GM12878 (cell line): Measurements from ENCODE around the gene DDX27. TPM values are rescaled to one million over a fixed set of nuclear protein-coding genes. Genes with fewer than 3 reads are reported as not detected.

Source experiments
- ATAC-seq: fragments of 200-7000 bp; cut with Tn5 transposase; 3 replicates; pipeline ENCODE4 v1.9.1; 2020; ENCODE audit warnings: mild to moderate bottlenecking, moderate library complexity
- BruUV-seq: library from RNA; stranded (reverse); fragments of 400-500 nt; replicated peaks from 2 replicates; lab custom pipeline; 2021; lab: Mats Ljungman, UMichigan
- CTCF ChIA-PET: fragments of 300-600 bp; sonication (Branson Sonifier 250); formaldehyde crosslinking; extraction: SDS; loops from one replicate; lab custom pipeline; 2021; ENCODE audit warnings: inconsistent platforms; lab: Yijun Ruan, JAX
- POLR2A ChIA-PET: fragments of 350-600 bp; formaldehyde crosslinking; extraction: SDS; loops from one replicate; lab custom pipeline; 2021; ENCODE audit warnings: inconsistent platforms; lab: Charles Lee
- RAD21 ChIA-PET: fragments of 300-600 bp; sonication (Branson Sonifier 250); formaldehyde crosslinking; loops from one replicate; lab custom pipeline; 2023; ENCODE audit warnings: antibody characterized with exemption; ENCODE audit not compliant: unreplicated experiment; lab: Charles Lee
- SMC1A ChIA-PET: fragments of 300-600 bp; sonication (Branson Sonifier 250); formaldehyde crosslinking; loops from one replicate; lab custom pipeline; 2023; ENCODE audit not compliant: unreplicated experiment, uncharacterized antibody; lab: Charles Lee
- DNase-seq: peaks from one replicate; pipeline ENCODE4 v3.0.0-alpha.2; 2011; ENCODE audit warnings: low read depth, low spot score
- FAIRE-seq: peaks from 3 replicates; lab custom pipeline; 2011; peaks lifted over from hg19 to GRCh38; lab: Jason Lieb, UNC
- H2AFZ ChIP-seq: 2 replicates; pipeline ENCODE4 v1.6.0; 2011; ENCODE audit warnings: low read depth, low read length, control low read depth; ENCODE audit not compliant: control insufficient read depth
- H3K27ac ChIP-seq: 2 replicates; pipeline ENCODE4 v1.5.1; 2011; ENCODE audit warnings: control low read depth; ENCODE audit not compliant: control insufficient read depth, insufficient read depth
- H3K27me3 ChIP-seq, 2 experiments: replicated peaks in 1 of 2; 2 replicates each; pipeline versions ENCODE4 v1.6.0 to v1.6.1; 2011; ENCODE audit warnings: low read length in 1 of 2; ENCODE audit not compliant: control insufficient read depth in 2 of 2, insufficient read depth in 2 of 2
- H3K36me3 ChIP-seq, 2 experiments: 2 replicates each; pipeline ENCODE4 v1.5.1; 2011; ENCODE audit warnings: low read length in 1 of 2; ENCODE audit not compliant: control insufficient read depth in 2 of 2, insufficient read depth in 2 of 2
- H3K4me1 ChIP-seq: 2 replicates; pipeline ENCODE4 v1.6.1; 2011; ENCODE audit warnings: mild to moderate bottlenecking, low read length, moderate library complexity, mixed read lengths; ENCODE audit not compliant: control insufficient read depth, insufficient read depth
- H3K4me2 ChIP-seq: 2 replicates; pipeline ENCODE4 v1.6.0; 2011; ENCODE audit warnings: control low read depth; ENCODE audit not compliant: control insufficient read depth, insufficient read depth
- H3K4me3 ChIP-seq: fragments of 200-600 bp; sonication (generic); 2 replicates; pipeline ENCODE4 v1.5.1; 2016
- H3K79me2 ChIP-seq: 2 replicates; pipeline ENCODE4 v1.6.0; 2011; ENCODE audit warnings: low read length; ENCODE audit not compliant: control insufficient read depth, insufficient read depth
- H3K9ac ChIP-seq: 2 replicates; pipeline ENCODE4 v1.8.0; 2011; ENCODE audit warnings: low read length, control low read depth, mixed read lengths; ENCODE audit not compliant: control insufficient read depth, insufficient read depth
- H3K9me3 ChIP-seq: replicated peaks from 3 replicates; pipeline ENCODE4 v1.5.1; 2011; ENCODE audit warnings: mild to moderate bottlenecking, low read length; ENCODE audit not compliant: control insufficient read depth, insufficient read depth
- H4K20me1 ChIP-seq: 2 replicates; pipeline ENCODE4 v1.6.0; 2011; ENCODE audit not compliant: control insufficient read depth, insufficient read depth
- CBX5 ChIP-seq: sonication (generic); IDR thresholded peaks from 2 replicates; pipeline ENCODE4 v1.6.1; 2016; ENCODE audit warnings: low read depth, moderate library complexity, mild to moderate bottlenecking, inconsistent platforms
- CEBPB ChIP-seq, 2 experiments: fragments of 150-350 bp in 1 of 2; IDR thresholded peaks; 2 replicates each; pipeline ENCODE4 v1.6.1; 2012 to 2014; ENCODE audit warnings: low read depth in 2 of 2, low read length in 2 of 2, borderline replicate concordance in 1 of 2, inconsistent platforms in 1 of 2
- E2F8 ChIP-seq: fragments of 450-650 bp; IDR thresholded peaks from 2 replicates; pipeline ENCODE4 v1.6.1; 2018; ENCODE audit warnings: mild to moderate bottlenecking, low read depth, moderate library complexity; ENCODE audit not compliant: partially characterized antibody
- ELK1 ChIP-seq: IDR thresholded peaks from 2 replicates; pipeline ENCODE4 v1.6.1; 2012; ENCODE audit warnings: low read depth, low read length, improper control_type of control experiment
- HDAC6 ChIP-seq: fragments of 200-600 bp; sonication (generic); IDR thresholded peaks from one replicate; pipeline ENCODE4 v1.8.0; 2017; ENCODE audit warnings: antibody characterized with exemption; ENCODE audit not compliant: unreplicated experiment
- LARP7 ChIP-seq: fragments of 450-650 bp; IDR thresholded peaks from 2 replicates; pipeline ENCODE4 v1.6.1; 2017; ENCODE audit warnings: mild to moderate bottlenecking
- POLR2AphosphoS2 ChIP-seq: IDR thresholded peaks from 2 replicates; pipeline ENCODE4 v1.6.1; 2011; ENCODE audit warnings: low read depth, mild to moderate bottlenecking, low read length, improper control_type of control experiment, moderate library complexity
- RB1 ChIP-seq: fragments of 450-650 bp; formaldehyde crosslinking; IDR thresholded peaks from 2 replicates; pipeline ENCODE4 v1.6.1; 2017; ENCODE audit warnings: mild to moderate bottlenecking, borderline replicate concordance
- SIX5 ChIP-seq: IDR thresholded peaks from 2 replicates; pipeline ENCODE4 v1.6.1; 2011; ENCODE audit warnings: mild to moderate bottlenecking, low read depth, low read length, moderate library complexity; ENCODE audit not compliant: severe bottlenecking
- SKIL ChIP-seq: fragments of 450-650 bp; IDR thresholded peaks from 2 replicates; pipeline ENCODE4 v1.6.1; 2017; ENCODE audit warnings: mild to moderate bottlenecking, low read depth, inconsistent platforms; ENCODE audit not compliant: poor library complexity, severe bottlenecking
- YBX1 ChIP-seq: fragments of 450-650 bp; IDR thresholded peaks from 2 replicates; pipeline ENCODE4 v1.6.1; 2016; ENCODE audit warnings: antibody characterized with exemption
- WGBS: methylation state at CpG from one replicate; pipeline ENCODE4 v1.1.6; 2016; ENCODE audit warnings: low lambda C conversion rate; ENCODE audit not compliant: insufficient replicate concordance, insufficient coverage; ENCODE audit errors: missing lambda C conversion rate; 5-methylcytosine and 5-hydroxymethylcytosine counted together
- in situ Hi-C: fragments of 300-500 bp; cut with MboI; formaldehyde crosslinking; loops from 9 replicates; pipeline ENCODE4 v1.14.3; 2018; ENCODE audit warnings: mixed read lengths
- intact Hi-C: fragments of 100-400 bp; cut with micrococcal nuclease; formaldehyde crosslinking; loops from one replicate; pipeline ENCODE4 v1.14.2; 2022; ENCODE audit not compliant: unreplicated experiment
- polyA plus RNA-seq, 11 experiments: library from polyadenylated mRNA; depleted of rRNA in 4 of 11; unstranded in 6 of 11; stranded (reverse) in 5 of 11; fragments of >200 nt; fragmentation: Nextera tagmentation in 4 of 11; fragmentation: Illumina TruSeq in 1 of 11; extraction: Ambion mirVana in 4 of 11; extraction: Trizol in 1 of 11; gene quantifications; 1 replicate in 1 of 11; 2 replicates in 10 of 11; pipeline versions ENCODE4 v1.2.1 to v1.2.3, GENCODE V29; 2011 to 2016; ENCODE audit warnings: inconsistent platforms in 2 of 11, missing spikeins in 2 of 11, low read depth in 1 of 11
- total RNA-seq, 4 experiments: library from RNA; depleted of rRNA in 3 of 4; stranded (reverse); fragments of >200 nt in 3 of 4; fragmentation: Illumina TruSeq in 1 of 4; extraction: Trizol in 1 of 4; gene quantifications; 2 replicates each; pipeline versions ENCODE4 v1.2.1 to v1.2.3, GENCODE V29; 2013 to 2021
- TF ChIP-seq, protein P1 (sequence below): IDR thresholded peaks from 2 replicates; pipeline ENCODE4 v1.6.1; 2011; ENCODE audit warnings: low read depth, low read length, improper control_type of control experiment, borderline replicate concordance
- TF ChIP-seq, protein P2 (sequence below): IDR thresholded peaks from 2 replicates; pipeline ENCODE4 v1.6.1; 2011; ENCODE audit warnings: mild to moderate bottlenecking, low read depth, low read length, moderate library complexity; ENCODE audit not compliant: insufficient replicate concordance
- TF ChIP-seq, protein P3 (sequence below): fragments of 450-650 bp; IDR thresholded peaks from 2 replicates; pipeline ENCODE4 v1.6.1; 2016; ENCODE audit warnings: mild to moderate bottlenecking

DDX27 gene
- total and polyA plus RNA-seq, 10 of the 15 experiments (the other 5 are each of a cell fraction or from before 2014, with no cell fraction given), result 19.8 to 78.8 (median 54.9) TPM

DNA sequence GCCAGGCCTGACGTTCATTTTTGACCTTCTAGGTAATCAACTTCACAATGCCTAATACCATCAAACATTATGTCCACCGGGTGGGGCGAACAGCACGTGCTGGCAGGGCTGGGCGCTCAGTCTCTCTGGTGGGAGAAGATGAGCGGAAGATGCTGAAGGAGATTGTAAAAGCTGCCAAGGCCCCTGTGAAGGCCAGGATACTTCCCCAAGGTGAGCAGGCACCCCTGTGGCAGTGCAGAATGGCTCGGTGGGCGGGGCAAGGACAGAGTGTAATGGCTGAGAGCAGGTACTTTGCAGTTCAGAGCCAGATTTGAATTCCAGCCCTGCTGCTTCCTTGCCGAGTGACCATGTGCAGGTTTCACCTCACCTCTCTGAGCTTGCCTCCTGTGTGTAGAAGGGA is 17.1 kb downstream of the DDX27 start:
- Histone ChIP-seq H3K36me3 (peaks cover 17 to 21% of the 10 kb centered on the region in 2 experiments), H3K9me3 (no peaks in the 10 kb centered on the region)
- TF ChIP-seq POLR2AphosphoS2, result no peak
- TF ChIP-seq RB1, result no peak
- TF ChIP-seq SIX5, result no peak
- TF ChIP-seq ELK1, result no peak
- TF ChIP-seq, protein P1, sequence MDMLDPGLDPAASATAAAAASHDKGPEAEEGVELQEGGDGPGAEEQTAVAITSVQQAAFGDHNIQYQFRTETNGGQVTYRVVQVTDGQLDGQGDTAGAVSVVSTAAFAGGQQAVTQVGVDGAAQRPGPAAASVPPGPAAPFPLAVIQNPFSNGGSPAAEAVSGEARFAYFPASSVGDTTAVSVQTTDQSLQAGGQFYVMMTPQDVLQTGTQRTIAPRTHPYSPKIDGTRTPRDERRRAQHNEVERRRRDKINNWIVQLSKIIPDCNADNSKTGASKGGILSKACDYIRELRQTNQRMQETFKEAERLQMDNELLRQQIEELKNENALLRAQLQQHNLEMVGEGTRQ, result no peak
- no peak for TF ChIP-seq HDAC6
- no peak for TF ChIP-seq YBX1
- no peak for TF ChIP-seq SKIL
- TF ChIP-seq, protein P2, sequence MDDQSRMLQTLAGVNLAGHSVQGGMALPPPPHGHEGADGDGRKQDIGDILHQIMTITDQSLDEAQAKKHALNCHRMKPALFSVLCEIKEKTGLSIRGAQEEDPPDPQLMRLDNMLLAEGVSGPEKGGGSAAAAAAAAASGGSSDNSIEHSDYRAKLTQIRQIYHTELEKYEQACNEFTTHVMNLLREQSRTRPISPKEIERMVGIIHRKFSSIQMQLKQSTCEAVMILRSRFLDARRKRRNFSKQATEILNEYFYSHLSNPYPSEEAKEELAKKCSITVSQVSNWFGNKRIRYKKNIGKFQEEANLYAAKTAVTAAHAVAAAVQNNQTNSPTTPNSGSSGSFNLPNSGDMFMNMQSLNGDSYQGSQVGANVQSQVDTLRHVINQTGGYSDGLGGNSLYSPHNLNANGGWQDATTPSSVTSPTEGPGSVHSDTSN, result no peak
- no peak for TF ChIP-seq E2F8
- no peak for TF ChIP-seq CBX5
- no peak for TF ChIP-seq CEBPB (IDR thresholded peaks at IDR 0.05; ENCODE audit: borderline replicate concordance in 1 of 2, low read depth in 2 of 2, low read length in 2 of 2)
- TF ChIP-seq LARP7, result no peak
- TF ChIP-seq, protein P3, sequence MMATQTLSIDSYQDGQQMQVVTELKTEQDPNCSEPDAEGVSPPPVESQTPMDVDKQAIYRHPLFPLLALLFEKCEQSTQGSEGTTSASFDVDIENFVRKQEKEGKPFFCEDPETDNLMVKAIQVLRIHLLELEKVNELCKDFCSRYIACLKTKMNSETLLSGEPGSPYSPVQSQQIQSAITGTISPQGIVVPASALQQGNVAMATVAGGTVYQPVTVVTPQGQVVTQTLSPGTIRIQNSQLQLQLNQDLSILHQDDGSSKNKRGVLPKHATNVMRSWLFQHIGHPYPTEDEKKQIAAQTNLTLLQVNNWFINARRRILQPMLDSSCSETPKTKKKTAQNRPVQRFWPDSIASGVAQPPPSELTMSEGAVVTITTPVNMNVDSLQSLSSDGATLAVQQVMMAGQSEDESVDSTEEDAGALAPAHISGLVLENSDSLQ, result no peak
- TF ChIP-seq, all 136 proteins: peak for 0
- intact Hi-C loops, result no loop called here
- ChIA-PET POLR2A (interaction anchor here (0.9 kb wide), 1 partner anchor 57 kb away, joined by 4 read pairs; no protein-coding TSS in a partner anchor), CTCF (interaction anchor here (1.7 kb wide), 1 partner anchor 104 kb away, joined by 4 read pairs; no protein-coding TSS in a partner anchor), RAD21 (no interaction called here), SMC1A (interaction anchor here (1.2 kb wide), 1 partner anchor 134 kb away, joined by 3 read pairs; no protein-coding TSS in a partner anchor)
- Histone ChIP-seq H3K27ac (no peak overlapping the region), H4K20me1 (no peaks in the 10 kb centered on the region; the same call in 1 of the 2 replicates), H2AFZ (no peak overlapping the region), H3K4me1 (no peaks in the 10 kb centered on the region), H3K4me2 (no peak overlapping the region), H3K9ac (no peak overlapping the region), H3K27me3 (no peaks in the 10 kb centered on the region), H3K79me2 (no peaks in the 10 kb centered on the region), H3K4me3 (no peak overlapping the region)
- no TSS peak for BruUV-seq
- ATAC-seq, result no peak
- 99% methylated on average over 9 of the region's 9 CpGs for WGBS
- no peak for FAIRE-seq
- no peak for DNase-seq
- in situ Hi-C loops, result no loop called here
